Measurements from ENCODE around the gene FAM32A.

DNA sequence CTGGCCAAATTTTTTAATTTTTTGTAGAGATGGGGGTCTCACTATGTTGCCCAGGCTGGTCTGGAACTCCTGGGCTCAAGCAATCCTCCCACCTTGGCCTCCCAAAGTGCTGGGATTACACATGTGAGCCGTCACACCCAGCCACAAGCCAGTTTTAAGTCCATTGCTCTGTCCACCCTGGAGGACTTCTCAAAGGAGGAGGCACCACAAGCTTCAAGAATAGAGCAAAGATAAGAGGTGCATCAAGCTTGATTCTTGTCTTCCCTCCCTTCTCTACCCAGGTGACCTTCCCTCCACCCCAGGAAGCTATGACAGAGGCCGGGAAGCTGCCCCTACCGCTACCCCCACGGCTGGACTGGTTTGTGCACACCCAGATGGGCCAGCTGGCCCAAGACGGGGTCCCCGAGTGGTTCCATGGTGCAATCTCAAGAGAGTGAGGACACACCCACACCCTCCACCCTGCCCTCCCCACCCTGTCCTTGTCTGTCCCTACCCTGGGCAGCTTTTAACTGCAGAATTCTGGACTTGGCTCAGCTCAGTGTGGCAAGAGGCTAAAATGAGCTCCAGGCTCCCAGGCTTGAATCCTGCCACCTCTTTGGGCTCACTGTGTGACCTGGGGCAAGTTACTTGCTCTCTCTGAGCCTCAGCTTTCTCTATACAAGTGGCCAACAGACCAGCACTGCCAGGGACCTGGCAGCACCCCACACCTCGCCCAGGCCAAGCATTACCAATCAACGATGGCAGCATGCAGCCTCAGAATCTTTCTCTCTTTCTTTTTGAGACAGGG is 36.6 kb upstream of the FAM32A start:
- TF ChIP-seq POLR2A (IDR thresholded peaks at IDR 0.05; ENCODE audit: low read depth, low read length) (no peak), SPI1 (IDR thresholded peaks at IDR 0.05; ENCODE audit: low read depth, low read length) (no peak), POLR2AphosphoS5 (IDR thresholded peaks at IDR 0.05; ENCODE audit: low read depth, low read length) (no peak)
